BLaER1 treated with 17β-estradiol and CSF1 and Interleukin-3, amounts not matched to agents 10 nM and 100 nM (cell line): ENCODE measurements around the gene IP6K3.

Experiments used
- H3K27ac ChIP-seq, 11 experiments: shearing (Covaris generic); formaldehyde crosslinking; 2 replicates each; pipeline ENCODE4 v1.8.1; 2022
- H3K27me3 ChIP-seq, 11 experiments: shearing (Covaris generic); formaldehyde crosslinking; 2 replicates each; pipeline ENCODE4 v1.8.1; 2022
- H3K36me3 ChIP-seq, 11 experiments: shearing (Covaris generic); formaldehyde crosslinking; 2 replicates each; pipeline ENCODE4 v1.8.1; 2022
- H3K4me1 ChIP-seq, 10 experiments: shearing (Covaris generic); formaldehyde crosslinking; 2 replicates each; pipeline ENCODE4 v1.8.1; 2022
- H3K4me2 ChIP-seq, 11 experiments: shearing (Covaris generic); formaldehyde crosslinking; 2 replicates each; pipeline ENCODE4 v1.8.1; 2022
- H3K4me3 ChIP-seq, 10 experiments: shearing (Covaris generic); formaldehyde crosslinking; 2 replicates each; pipeline ENCODE4 v1.8.1; 2022
- H3K9ac ChIP-seq, 11 experiments: shearing (Covaris generic); formaldehyde crosslinking; 2 replicates each; pipeline ENCODE4 v1.8.1; 2022
- H3K9me3 ChIP-seq, 11 experiments: shearing (Covaris generic); formaldehyde crosslinking; replicated peaks in 1 of 11; 2 replicates each; pipeline ENCODE4 v1.8.1; 2022
- H4K20me1 ChIP-seq, 11 experiments: shearing (Covaris generic); formaldehyde crosslinking; 2 replicates each; pipeline ENCODE4 v1.8.1; 2022
- Cebpa-rat ChIP-seq, 11 experiments: shearing (Covaris generic); IDR thresholded peaks; 2 replicates each; pipeline ENCODE4 v1.8.1; 2022

IP6K3 gene

GRCh38 chr6:33758815-33759216 lies 12.1 kb upstream of the IP6K3 start:
- H3K27ac ChIP-seq: no peak overlapping the region
- no peak overlapping the region for H3K4me2 ChIP-seq
- no peaks in the 10 kb centered on the region for H3K36me3 ChIP-seq
- H3K9me3 ChIP-seq: no peaks in the 10 kb centered on the region
- peaks cover 0 to 13% (median 0%) of the 10 kb centered on the region in 11 experiments; a peak in 3 of 22 replicates for H4K20me1 ChIP-seq
- peaks cover 0 to 66% (median 47%) of the 10 kb centered on the region in 10 experiments; a peak in 17 of 20 replicates for H3K4me1 ChIP-seq
- TF ChIP-seq Cebpa-rat (IDR thresholded peaks at IDR 0.05): no peak
- H3K9ac ChIP-seq: no peak overlapping the region
- no peak overlapping the region for H3K4me3 ChIP-seq
- H3K27me3 ChIP-seq: no peaks in the 10 kb centered on the region

- H3K4me1 ChIP-seq: peaks cover 0 to 58% (median 43%) of the 10 kb centered on the region in 10 experiments; a peak in 17 of 20 replicates
- H3K4me2 ChIP-seq: no peak overlapping the region
- no peak overlapping the region for H3K9ac ChIP-seq
- no peak for TF ChIP-seq Cebpa-rat (IDR thresholded peaks at IDR 0.05)
- H3K4me3 ChIP-seq: no peak overlapping the region
- peaks cover 0 to 13% (median 0%) of the 10 kb centered on the region in 11 experiments; a peak in 3 of 22 replicates for H4K20me1 ChIP-seq
- H3K36me3 ChIP-seq: no peaks in the 10 kb centered on the region
- H3K27ac ChIP-seq: no peak overlapping the region
- H3K27me3 ChIP-seq: no peaks in the 10 kb centered on the region
- no peaks in the 10 kb centered on the region for H3K9me3 ChIP-seq
These were observed 11.2 kb upstream of the IP6K3 start for GRCh38 chr6:33757906-33758305.

- no peak for TF ChIP-seq Cebpa-rat (IDR thresholded peaks at IDR 0.05)
- Histone ChIP-seq H3K4me3 (no peak overlapping the region), H3K4me2 (no peak overlapping the region), H4K20me1 (peaks cover 0 to 13% (median 0%) of the 10 kb centered on the region in 11 experiments; a peak in 3 of 22 replicates), H3K9me3 (no peaks in the 10 kb centered on the region), H3K9ac (no peak overlapping the region), H3K27me3 (no peaks in the 10 kb centered on the region), H3K36me3 (no peaks in the 10 kb centered on the region), H3K27ac (no peak overlapping the region), H3K4me1 (peaks cover 4 to 56% (median 47%) of the 10 kb centered on the region in 10 experiments; a peak in 18 of 20 replicates)
These were observed 10.4 kb upstream of the IP6K3 start for GRCh38 chr6:33757113-33757512.

- no peak for TF ChIP-seq Cebpa-rat (IDR thresholded peaks at IDR 0.05)
- Histone ChIP-seq H3K27me3 (no peaks in the 10 kb centered on the region), H3K4me3 (no peak overlapping the region), H3K9ac (no peak overlapping the region), H3K9me3 (no peaks in the 10 kb centered on the region), H3K27ac (no peak overlapping the region), H3K4me2 (no peak overlapping the region), H3K36me3 (no peaks in the 10 kb centered on the region), H4K20me1 (peaks cover 0 to 6% (median 0%) of the 10 kb centered on the region in 11 experiments; a peak in 3 of 22 replicates), H3K4me1 (peaks cover 11 to 56% (median 47%) of the 10 kb centered on the region in 10 experiments; a peak in 19 of 20 replicates)
These were observed 9.7 kb upstream of the IP6K3 start for GRCh38 chr6:33756211-33756954.

- Histone ChIP-seq H3K4me3 (no peak overlapping the region), H3K36me3 (no peaks in the 10 kb centered on the region), H3K4me1 (peaks cover 22 to 56% (median 47%) of the 10 kb centered on the region in 10 experiments; a peak in 19 of 20 replicates), H3K27ac (no peak overlapping the region), H3K9me3 (no peaks in the 10 kb centered on the region), H3K4me2 (peak overlapping the region in 8 of 11 experiments; percentile 17 to 69 (median 53); a peak in 15 of 22 replicates), H4K20me1 (no peaks in the 10 kb centered on the region; a peak in 1 of 22 replicates), H3K9ac (0 out of 22 replicates have a peak overlapping the region, but pooled peaks of 2 of the 11 experiments have one; percentile 0 to 27), H3K27me3 (no peaks in the 10 kb centered on the region)
- no peak for TF ChIP-seq Cebpa-rat (IDR thresholded peaks at IDR 0.05)
These were observed 8.6 kb upstream of the IP6K3 start for GRCh38 chr6:33755070-33755869.

GRCh38 chr6:33754222-33754621 lies 7.5 kb upstream of the IP6K3 start:
- peaks cover 22 to 56% (median 45%) of the 10 kb centered on the region in 10 experiments; a peak in 19 of 20 replicates for H3K4me1 ChIP-seq
- H3K27me3 ChIP-seq: no peaks in the 10 kb centered on the region

GRCh38 chr6:33752646-33753015 lies 5.9 kb upstream of the IP6K3 start:
- no peak overlapping the region for H3K27ac ChIP-seq
- peak overlapping the region in 10 of 11 experiments; percentile 53 to 74 (median 69); a peak in 19 of 22 replicates for H3K4me2 ChIP-seq
- no peaks in the 10 kb centered on the region for H3K36me3 ChIP-seq
- no peaks in the 10 kb centered on the region for H3K27me3 ChIP-seq
- no peak for TF ChIP-seq Cebpa-rat (IDR thresholded peaks at IDR 0.05)
- no peak overlapping the region; a peak in 1 of 22 replicates for H3K9ac ChIP-seq
- H4K20me1 ChIP-seq: no peaks in the 10 kb centered on the region; a peak in 1 of 22 replicates
- H3K4me3 ChIP-seq: no peak overlapping the region
- H3K4me1 ChIP-seq: peaks cover 22 to 52% (median 45%) of the 10 kb centered on the region in 10 experiments; a peak in 19 of 20 replicates
- no peaks in the 10 kb centered on the region for H3K9me3 ChIP-seq

More at GRCh38 chr6:33754222-33754621, 7.5 kb upstream of the IP6K3 start:
- Histone ChIP-seq H4K20me1 (no peaks in the 10 kb centered on the region; a peak in 1 of 22 replicates), H3K9ac (no peak overlapping the region), H3K4me2 (peak overlapping the region in 6 of 11 experiments; percentile 17 to 69 (median 56); a peak in 9 of 22 replicates), H3K9me3 (no peaks in the 10 kb centered on the region), H3K4me3 (no peak overlapping the region), H3K36me3 (no peaks in the 10 kb centered on the region), H3K27ac (no peak overlapping the region)
- no peak for TF ChIP-seq Cebpa-rat (IDR thresholded peaks at IDR 0.05)

- H3K9me3 ChIP-seq: no peaks in the 10 kb centered on the region
- peak overlapping the region; percentile 42 to 74 (median 68) for H3K4me2 ChIP-seq
- no peak for TF ChIP-seq Cebpa-rat (IDR thresholded peaks at IDR 0.05)
- no peaks in the 10 kb centered on the region for H3K27me3 ChIP-seq
- H4K20me1 ChIP-seq: no peaks in the 10 kb centered on the region; a peak in 1 of 22 replicates
- H3K27ac ChIP-seq: peak overlapping the region in 5 of 11 experiments; percentile 18 to 43 (median 22); a peak in 4 of 22 replicates
- H3K4me1 ChIP-seq: peaks cover 22 to 53% (median 45%) of the 10 kb centered on the region in 10 experiments; a peak in 19 of 20 replicates
- no peaks in the 10 kb centered on the region for H3K36me3 ChIP-seq
- peak overlapping the region in 1 of 11 experiments; percentile 11; a peak in 3 of 22 replicates for H3K9ac ChIP-seq
- H3K4me3 ChIP-seq: no peak overlapping the region
These were observed 5.3 kb upstream of the IP6K3 start for GRCh38 chr6:33751771-33752645.
